ENCODE results near the gene OTULINL.
A peak's percentile ranks its signal among the peaks of the same experiment; 100 is the strongest.
"Not testable (repeated sequence)": the region's sequence is repeated elsewhere in the genome, so short reads cannot be mapped to it uniquely, and the experiment has no call there.

The OTULINL gene

DNA sequence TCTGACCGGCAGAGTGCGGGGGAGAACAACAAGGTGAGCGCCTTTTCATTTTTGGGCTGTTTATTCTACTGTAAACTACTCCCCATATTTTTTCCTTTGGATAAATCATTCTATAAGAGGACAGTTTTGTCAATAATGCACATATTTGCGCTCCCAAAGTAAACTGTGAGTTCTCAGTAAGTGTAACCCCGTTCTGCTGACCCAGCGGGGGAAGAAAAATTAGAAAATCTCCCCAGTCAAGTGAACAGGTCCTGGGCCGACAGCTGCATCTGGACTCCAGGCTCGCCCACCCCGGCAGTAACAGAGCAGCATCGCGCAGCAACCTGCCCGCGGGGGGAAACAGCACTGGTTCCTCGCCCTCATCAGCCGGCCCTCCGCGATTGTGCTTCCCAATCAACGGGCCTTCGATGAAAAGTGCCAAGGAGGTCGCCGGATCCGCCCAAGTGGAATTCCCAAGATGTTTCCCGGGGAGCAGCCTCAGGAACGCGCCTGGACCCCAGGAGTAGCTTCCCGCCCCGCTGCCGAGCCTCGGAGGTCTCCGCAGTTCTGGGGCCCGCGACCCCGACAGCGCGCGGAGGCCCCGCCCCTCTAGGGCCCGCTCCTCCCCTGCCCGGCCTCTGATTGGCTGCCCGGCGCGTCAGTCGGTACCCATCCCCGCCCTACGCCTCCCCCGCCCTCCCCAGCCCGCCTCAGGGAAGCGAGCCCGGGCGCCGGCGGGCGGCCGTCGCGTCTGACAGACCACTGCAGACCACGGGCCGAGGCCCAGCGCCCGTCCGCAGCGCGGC, at the start of gene OTULINL:
Gene OTULINL, plus strand, starts transcription at position 687 of the 785 bp plus-strand sequence. CDS start 103 bp downstream, outside the sequence.
- peak; percentile 67 for DNase-seq (ENCODE audit: low read depth, low spot score)

DNA sequence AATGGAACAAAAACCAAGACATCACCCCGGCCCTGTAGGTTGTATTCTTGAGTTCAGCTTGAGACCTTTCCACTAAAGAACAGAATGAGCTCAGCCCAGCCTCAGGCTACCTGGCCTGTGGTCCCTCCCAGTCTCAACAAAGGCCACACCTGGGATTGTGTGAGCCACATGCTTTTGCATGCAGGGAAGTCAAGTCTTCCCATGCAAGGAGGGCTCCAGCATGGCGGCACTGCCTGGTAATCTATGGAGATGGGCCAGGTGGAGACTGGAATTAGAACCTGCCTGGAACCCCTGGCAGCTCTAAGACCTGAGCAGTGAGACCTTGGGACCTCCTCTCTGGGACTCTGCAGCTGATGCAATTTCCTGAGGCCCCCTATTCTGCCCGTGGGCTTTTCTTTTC, 49.4 kb upstream of the OTULINL start:
- DNase-seq (ENCODE audit: low read depth, low spot score) = no peak

DNA sequence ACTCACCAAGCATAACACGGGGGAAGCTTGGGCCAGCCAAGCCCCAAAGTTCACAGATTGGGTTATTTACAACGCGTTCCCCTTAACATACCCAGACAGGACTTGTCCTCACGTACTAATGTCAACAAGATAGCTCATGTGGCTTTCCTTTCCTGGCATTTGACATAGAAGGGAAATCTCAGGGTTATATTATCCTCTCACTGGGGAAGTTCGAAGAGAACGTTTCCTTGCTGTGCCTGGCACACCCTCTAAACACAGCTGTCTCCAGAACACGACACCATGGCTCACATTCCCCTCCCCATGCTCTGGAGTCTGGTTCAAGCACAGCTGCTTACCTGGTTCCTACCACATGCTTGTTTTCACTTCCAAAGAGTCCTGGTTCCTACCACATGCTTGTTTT, 46.8 kb upstream of the OTULINL start:
- DNase-seq (ENCODE audit: low read depth, low spot score) = no peak

DNA sequence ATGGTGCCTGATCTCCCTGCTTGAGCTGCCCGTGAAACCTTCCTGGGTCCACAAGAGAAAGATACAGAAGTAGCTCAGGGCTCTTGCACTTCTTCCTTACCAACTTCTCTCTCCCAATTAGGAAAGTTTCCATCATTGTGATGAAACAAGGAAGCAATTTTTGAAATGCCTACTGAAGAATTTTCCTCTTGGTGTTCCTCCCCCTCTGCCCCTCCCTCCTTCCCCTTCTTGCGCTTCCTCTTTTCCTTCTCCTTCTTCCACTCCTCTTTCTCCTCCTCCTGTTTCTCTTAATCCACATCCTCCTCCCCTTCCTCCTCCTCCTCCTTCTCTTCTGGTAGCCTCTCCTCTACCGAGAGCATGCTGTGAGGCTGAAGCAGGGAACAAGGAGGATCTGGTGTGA, 36.3 kb upstream of the OTULINL start:
- no peak for DNase-seq (ENCODE audit: low read depth, low spot score)

DNA sequence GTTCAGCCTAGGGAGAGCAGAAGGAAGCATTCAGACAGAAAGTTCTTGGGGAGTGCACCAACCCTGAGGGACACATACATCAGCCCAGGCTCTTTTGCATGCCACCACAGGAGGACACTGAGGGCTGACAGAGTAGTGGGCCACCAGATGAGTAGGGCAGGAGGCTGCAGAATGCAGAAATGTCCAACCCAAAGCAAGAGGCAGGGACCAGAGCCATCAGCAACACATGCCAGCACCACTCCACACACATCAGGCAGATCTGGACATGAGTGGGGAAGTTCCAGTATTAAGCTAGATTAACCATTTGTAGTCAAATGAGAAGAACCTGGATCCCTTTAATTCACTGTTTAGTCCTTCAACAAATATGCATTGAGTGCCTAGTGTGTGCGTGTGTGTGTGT, 35.7 kb upstream of the OTULINL start:
- DNase-seq (ENCODE audit: low read depth, low spot score) = no peak

DNA sequence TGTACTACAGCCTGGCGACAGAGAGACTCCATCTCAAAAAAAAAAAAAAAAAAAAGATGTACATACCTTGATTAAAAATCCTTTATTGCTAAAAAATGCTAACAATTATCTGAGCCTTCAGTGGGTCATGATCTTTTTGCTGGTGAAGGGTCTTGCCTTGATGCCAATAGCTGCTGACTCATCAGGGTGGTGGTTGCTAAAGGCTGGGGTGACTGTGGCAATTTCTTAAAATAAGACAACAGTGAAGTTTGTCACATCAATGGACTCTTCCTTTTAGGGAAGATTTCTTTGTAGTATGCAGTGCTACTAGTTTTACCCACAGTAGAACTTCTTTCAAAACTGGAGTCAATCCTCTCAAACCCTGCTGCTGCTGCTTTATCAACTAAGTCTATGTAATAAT, 33.9 kb upstream of the OTULINL start:
- DNase-seq (ENCODE audit: low read depth, low spot score) = no peak

DNA sequence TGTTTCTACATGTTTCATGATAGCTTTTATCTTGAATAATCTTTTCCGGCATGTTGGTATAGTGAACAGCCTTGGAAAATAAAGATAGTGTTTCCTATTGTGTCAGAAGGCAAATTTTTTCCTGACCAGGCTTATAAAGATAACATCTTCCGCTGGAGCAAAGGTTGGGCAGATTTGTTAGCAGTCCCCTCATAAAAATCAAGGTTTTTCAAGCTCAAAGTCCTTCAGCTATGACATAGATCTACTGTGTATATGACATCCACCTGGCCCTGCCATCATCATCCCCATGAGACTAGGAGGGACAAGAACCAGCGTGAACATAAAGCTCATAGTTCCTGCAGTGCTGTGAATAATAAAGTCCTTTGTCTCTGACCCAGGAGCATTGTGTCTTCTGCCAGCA, 30.4 kb upstream of the OTULINL start:
- no peak for DNase-seq (ENCODE audit: low read depth, low spot score)

DNA sequence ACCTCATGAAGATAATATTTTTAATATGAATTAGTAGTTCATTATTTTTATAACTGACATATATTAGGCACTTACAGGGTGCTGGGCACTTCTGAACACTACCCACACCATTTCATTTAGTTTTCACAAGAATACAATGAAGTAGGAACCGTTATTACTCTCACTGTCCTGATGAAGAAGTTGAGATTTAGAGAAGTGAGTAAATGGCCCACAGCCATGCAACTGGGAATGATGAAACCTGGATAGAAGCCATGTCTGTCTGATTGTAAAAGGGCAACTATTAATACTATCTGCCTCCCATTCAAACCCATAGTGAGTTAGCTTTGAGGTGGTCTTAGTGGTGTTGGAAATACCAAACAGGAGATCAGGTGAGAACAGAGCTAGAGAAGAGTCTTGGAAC, 29.6 kb upstream of the OTULINL start:
- no peak for DNase-seq (ENCODE audit: low read depth, low spot score)

DNA sequence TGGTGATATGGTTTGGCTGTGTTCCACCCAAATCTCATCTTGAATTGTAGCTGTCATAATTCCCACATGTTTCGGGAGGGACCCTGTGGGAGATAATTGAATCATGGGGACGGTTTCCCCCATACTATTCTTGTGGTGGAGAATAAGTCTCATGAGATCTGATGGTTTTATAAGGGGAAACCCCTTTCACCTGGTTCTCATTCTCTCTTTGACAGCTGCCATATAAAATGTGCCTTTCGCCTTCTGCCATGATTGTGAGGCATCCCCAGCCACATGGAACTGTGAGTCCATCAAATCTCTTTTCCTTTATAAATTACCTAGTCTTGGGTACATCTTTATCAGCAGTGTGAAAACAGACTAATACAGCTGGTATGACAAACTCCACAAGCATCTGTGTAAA, 27.3 kb upstream of the OTULINL start:
- not testable (repeated sequence) for DNase-seq (ENCODE audit: low read depth, low spot score)

DNA sequence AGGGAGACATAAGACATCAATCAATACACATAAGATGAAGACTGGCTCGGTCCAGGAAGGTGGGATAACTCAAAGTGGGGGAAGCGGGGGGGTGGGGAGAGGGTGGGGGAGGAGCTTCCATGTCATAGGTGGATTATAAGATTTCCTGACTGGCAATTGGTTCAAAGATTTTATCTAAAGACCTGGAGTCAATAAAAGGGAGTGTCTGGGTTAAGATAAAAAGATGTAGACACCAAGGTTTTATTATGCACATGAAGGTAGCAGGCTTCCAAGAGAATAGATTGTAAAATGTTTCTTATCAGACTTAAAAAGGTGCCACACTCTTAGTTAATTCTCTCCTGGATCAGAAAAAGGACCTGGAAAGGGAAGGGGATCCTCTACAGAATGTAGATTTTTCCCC, 25.6 kb upstream of the OTULINL start:
- no peak for DNase-seq (ENCODE audit: low read depth, low spot score)

DNA sequence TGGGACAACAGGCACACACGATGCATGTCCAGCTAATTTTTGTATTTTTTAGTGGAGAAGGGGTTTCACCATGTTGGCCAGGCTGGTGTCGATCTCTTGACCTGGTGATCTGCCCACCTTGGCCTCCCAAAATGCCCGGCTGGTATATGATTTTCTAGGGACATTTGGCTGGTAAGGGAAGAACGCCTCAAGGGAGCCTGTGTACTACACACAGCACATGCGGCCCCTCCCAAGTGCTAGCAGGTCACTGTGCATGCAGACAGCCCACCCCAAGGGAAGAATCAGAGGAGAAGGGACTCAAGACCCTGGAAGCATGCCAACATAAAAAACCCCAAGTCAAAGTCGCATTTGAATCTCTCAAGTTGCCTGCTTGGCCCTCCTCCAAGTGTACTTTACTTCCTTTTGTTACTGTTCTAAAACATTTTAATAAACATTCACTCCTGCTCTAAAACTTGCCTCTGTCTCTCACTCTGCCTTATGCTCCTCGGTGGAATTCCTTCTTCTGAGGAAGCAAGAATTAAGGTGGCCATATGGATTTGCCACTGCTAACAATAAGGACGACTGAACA, 24.3 kb upstream of the OTULINL start:
- DNase-seq (ENCODE audit: low read depth, low spot score) = no peak

DNA sequence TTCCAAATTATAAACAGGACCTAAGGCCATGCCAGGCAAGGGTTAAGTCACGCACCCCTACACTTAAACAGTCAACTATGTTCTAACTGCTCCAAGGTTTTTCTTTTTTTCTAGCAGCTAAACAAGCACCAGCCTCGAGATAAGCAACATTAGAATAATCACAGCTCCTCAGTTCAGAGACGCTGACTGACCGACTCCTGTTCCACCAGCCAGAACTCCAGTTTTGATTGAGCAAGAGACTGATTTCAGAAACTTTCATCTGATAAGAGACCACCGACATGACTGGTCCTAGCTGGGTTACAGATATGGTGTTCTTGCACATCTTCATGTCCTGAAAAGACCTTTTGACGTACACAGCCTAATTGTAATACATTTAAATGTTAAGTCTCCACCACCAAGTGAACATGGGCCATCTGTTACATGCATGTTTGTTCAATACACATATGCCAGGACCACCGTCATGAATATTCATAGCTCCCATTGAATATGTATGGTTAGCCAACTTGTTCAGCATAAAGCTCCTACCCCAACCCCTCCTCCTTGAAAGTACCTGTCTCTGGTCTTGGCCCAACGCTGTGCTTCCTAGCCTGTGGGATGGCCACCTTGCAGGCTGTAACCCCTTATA, 23.7 kb upstream of the OTULINL start:
- no peak for DNase-seq (ENCODE audit: low read depth, low spot score)

DNA sequence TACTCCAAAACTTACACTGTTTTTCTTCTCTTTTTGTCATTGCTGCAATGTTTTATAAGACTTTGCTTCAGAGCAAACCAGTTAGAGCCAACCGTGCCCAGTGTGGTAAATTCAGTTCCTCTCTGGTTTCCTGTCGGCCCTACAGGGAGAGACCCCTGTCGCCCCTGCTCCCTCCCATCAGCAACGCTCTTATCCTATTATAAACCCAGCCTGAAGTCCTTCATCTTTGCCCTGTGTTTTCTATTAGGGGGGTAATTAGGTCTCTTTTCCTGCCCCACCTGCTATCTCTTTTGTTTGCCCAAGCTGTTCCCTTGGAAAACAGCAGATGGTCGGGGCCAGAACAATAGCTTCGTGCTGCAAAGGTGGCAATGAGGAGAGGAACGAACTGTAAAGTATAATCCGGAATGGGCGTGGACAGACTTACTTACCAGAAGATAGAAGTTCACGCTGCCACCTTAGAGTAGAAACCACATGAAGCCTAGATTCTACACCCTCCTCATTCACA, 21.4 kb upstream of the OTULINL start:
- DNase-seq (ENCODE audit: low read depth, low spot score) = no peak

DNA sequence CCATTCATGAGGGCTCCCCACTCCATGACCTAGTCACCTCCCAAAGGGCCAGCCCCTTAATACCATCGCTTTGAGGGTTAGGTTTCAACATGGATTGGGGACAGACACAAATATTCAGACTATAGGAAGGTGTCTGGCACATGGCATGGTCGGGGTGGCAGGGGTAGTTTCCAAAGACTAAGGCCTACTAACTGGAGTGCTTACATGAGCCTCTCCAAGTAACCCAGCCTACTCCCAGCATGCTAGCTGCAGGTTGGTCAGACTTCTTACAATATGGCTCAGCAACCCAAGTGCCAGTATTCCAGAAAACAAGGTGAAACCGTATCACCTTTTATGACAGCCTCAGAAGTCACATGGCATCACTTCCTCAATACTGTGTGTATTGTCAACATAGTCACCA, 19.9 kb upstream of the OTULINL start:
- DNase-seq (ENCODE audit: low read depth, low spot score) = no peak

DNA sequence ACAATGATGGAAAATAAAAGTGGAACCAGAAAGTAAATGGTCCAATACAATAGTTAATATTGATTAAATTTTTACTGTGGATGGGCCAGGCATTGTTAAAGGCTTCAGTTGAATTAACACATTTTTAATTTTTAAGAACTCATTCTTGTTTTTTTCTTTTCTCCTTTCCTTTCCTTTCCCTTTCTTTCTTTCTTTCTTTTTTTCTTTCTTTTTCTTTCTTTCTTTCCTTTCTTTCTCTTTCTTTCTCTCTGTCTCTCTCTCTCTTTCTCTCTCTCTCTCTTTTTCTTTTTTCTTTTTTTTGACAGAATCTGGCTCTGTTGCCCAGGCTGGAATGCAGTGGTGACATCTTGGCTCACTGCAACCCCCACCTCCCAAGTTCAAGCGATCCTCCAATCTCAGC, 13.3 kb upstream of the OTULINL start:
- DNase-seq (ENCODE audit: low read depth, low spot score) = no peak

DNA sequence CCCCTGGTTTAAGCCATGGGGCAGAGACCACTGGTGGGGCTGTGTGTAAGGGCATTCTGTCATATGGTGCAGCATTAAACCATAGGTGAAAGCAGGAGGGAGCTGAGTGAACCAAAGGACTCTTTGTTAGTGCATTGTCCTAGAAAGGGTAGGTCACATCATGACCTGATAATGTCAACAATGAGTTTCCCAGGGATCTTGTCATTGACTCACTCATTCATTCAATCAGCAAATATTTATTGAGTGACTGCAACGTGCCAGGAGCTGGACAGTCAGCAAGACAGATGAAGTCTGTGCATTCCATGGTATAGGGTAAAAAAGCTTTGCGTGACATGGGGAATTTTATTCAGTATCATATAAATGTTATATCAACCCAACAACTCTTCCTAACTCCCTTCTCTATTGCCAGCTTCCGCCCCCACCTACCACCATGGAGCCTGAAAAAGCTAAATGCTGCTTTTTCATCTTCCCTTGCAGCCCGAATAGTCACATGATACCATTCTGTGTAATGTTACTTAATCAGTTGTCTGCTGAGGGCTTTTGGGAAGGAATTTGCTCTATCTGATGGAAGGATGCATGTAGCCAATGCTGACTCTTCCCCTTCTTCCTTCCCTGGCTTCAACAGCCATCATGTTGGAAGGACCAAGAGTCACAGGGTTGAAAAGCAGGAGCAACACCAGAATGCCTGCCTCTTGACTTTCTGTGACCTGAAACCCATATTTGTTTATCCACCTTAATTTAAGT, 11.5 kb upstream of the OTULINL start:
- DNase-seq (ENCODE audit: low read depth, low spot score) = no peak

DNA sequence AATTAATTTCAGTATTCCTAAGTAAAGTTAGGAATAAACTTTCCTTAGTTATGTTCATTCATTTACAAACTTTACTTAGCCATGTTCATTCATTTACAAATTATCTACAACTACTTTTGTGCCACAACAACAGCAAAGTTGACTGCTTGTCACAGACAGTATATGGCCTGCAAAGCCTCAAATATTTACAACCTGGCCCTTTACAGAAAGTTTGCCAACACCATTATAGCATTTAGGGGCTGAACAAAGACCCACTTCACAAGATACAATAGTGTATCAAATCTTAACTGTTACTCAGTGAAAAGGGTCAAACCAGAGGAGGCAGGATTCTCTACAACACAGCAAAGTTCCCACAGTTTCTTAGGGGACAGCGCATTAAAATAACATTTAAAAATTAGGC, 9.7 kb upstream of the OTULINL start:
- DNase-seq (ENCODE audit: low read depth, low spot score) = no peak

DNA sequence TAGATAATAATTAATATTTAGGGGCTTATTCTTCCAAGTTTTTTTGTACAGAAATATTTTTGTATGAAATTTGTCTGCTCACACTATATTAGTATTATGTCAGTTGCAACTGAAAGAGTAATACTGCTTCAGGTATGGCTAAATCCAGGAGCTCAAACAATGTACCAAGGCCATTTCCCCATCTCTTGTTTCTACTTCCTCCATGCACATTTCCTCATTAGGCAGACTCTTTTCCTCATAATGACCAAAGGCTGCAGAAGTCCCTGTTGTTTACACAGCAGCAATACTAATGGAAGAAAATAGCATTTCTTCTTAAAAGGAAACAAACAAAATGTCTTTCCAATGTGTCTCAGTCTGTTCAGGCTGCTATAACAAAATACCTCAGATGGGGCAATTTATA, 9.2 kb upstream of the OTULINL start:
- DNase-seq (ENCODE audit: low read depth, low spot score) = no peak

DNA sequence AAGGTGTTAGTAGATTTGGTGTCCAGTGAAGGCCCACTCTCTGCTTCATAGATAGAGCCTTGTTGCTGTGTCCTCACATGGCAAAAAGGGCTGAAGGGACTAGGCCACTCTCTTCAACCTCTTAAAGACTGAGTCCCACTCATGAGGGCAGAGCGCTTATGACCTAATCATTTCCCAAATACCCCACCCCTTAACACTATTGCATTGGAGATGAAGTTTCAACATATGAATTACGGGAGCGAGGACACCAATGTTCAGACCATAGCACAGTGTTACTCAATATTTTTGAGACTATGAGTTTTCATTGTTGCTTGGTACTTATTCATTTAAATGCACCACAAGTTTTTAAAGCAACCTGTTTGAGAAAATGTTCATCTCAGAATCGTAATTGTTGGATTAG, 8.8 kb upstream of the OTULINL start:
- DNase-seq (ENCODE audit: low read depth, low spot score) = no peak

DNA sequence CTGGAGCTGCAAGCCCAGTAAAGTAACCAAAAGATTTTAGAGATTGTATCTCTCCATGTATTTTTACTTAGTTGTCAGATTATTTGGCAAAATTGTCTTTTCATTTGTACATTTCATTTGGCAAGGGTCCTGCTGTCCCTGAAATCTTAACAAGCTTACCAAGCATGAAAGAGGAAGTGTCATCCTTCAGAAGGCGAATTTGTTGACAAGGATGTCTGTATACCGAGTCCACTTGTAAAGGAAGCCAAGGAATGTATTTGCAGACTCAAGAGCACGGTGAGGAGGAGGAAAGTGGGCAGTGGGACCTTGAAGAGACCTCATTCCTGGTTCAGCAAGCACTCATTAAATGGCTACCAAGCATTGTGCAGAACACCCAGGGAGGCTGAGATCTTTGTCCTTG, 7.5 kb upstream of the OTULINL start:
- DNase-seq (ENCODE audit: low read depth, low spot score) = no peak

DNA sequence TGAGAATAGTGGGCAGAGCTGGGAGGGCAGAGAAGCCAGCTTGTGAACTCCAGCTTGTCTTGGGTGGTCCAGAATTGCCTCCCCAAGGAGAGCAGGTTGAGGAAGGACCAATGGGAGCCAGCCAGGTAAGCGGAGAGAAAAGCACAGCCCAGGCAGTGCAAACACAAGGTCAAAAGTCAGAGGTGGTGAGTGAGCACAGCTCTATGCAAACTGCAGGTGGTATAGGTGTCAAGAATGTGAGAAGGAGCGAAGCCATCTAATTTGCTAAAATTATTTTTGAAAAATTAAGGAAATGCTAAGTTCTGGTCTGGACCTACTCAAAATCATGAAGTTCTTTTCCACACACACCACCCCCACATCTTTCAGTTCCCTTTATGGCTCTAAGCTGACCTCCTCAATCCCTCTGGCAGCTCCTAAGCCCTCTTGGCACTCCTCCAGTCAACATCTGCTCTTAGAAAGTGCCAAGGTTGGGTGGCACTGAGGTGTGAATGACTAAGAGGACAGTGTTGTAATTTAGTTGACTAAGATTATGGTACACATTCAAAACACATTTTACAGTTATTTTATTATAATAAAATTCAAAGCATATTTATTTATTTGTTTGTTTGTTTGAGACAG, 6.6 kb upstream of the OTULINL start:
- DNase-seq (ENCODE audit: low read depth, low spot score) = no peak

DNA sequence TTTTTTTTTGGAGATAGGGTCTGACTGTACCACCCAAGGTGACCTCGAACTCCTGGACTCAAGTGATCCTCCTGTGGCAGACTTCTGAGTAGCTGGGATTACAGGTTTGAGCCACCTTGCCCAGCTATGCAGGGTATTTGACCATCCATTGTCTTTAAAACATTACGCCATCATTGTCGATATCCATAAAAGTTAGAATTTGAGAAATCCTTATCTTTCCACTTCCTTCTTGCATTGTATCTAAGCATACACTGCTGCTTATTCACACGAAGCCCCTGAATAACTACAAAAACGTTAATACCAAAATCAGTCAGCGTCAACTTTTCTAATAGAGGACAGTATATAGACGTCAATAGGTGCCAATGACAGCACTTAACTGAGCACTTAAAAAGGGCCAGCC, 5.4 kb upstream of the OTULINL start:
- no peak for DNase-seq (ENCODE audit: low read depth, low spot score)
